ENCODE measurements around the gene ATP5ME. TPM values are rescaled to one million over a fixed set of nuclear protein-coding genes. Genes with fewer than 3 reads are reported as not detected.

ATP5ME gene
- total RNA-seq, 2 donors from 2014 or later = 20.2 to 37.9 TPM

GRCh38 chr4:623914-624566 is 50.0 kb downstream of the ATP5ME start:
- H3K4me3 ChIP-seq = no peak overlapping the region
- no peaks in the 10 kb centered on the region for H3K9me3 ChIP-seq
- WGBS, 2 donors = 40 to 42% methylated on average over 24 to 29 of the region's 29 CpGs
- no peaks in the 10 kb centered on the region for H3K27me3 ChIP-seq
- H3K27ac ChIP-seq = no peak overlapping the region
- ATAC-seq (no peak), DNase-seq (no peak)
- intact Hi-C loops (cut with DNase I) = no loop called here
- H3K36me3 ChIP-seq (replicated peaks in 1 of 2; ENCODE audit: insufficient read depth in 1 of 2, low read depth in 2 of 2) = no peaks in the 10 kb centered on the region
- no peaks in the 10 kb centered on the region for H3K4me1 ChIP-seq
- no peak for TF ChIP-seq POLR2A (IDR thresholded peaks at IDR 0.05)
- TF ChIP-seq, protein P1, sequence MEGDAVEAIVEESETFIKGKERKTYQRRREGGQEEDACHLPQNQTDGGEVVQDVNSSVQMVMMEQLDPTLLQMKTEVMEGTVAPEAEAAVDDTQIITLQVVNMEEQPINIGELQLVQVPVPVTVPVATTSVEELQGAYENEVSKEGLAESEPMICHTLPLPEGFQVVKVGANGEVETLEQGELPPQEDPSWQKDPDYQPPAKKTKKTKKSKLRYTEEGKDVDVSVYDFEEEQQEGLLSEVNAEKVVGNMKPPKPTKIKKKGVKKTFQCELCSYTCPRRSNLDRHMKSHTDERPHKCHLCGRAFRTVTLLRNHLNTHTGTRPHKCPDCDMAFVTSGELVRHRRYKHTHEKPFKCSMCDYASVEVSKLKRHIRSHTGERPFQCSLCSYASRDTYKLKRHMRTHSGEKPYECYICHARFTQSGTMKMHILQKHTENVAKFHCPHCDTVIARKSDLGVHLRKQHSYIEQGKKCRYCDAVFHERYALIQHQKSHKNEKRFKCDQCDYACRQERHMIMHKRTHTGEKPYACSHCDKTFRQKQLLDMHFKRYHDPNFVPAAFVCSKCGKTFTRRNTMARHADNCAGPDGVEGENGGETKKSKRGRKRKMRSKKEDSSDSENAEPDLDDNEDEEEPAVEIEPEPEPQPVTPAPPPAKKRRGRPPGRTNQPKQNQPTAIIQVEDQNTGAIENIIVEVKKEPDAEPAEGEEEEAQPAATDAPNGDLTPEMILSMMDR (IDR thresholded peaks at IDR 0.05) = no peak

DNA sequence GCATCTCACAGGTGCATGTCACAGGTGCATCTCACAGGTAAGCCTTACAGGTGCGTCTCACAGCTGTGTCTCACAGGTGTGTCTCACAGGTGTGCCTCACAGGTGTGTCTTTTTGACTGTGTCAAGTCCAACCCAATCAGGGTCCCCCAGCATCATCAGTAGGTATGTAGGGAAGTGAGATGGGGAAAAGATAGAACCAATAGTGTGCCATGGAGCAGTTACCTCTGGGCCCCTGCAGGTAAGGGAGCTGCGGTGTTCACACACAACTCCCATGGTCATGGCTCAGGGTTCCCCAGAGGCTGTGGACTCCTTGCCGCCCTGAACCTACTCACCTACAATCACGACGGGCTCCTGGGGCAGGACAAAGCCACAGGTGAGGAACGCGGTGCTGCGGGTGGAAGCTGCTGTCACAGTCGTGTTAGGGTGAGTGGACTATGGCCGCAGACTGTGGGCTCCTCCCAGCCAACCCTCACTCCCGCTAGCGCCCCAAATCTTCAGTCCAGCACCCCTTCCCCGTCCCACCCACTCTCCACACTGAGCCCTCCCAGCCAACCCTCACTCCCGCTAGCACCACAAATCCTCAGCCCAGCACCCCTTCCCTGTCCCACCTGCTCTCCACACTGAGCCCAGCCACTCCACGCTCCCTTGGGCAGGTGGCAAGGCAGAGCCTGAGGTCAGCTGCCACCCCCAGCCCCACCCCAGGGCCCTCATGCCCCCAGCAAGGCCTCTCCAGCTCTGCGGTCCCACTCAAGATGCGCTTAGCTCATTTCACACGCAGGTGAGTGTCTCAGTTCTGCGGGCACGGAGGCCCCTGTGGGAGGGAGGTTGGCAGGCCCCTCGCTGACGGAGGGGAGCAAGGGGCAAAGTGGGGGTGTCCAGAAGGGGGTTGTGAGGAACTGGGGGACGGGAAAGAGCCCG is 50.8 kb downstream of the ATP5ME start:
- DNase-seq (no peak), ATAC-seq (no peak)
- no peak for TF ChIP-seq POLR2A (IDR thresholded peaks at IDR 0.05)
- TF ChIP-seq, protein P1 (IDR thresholded peaks at IDR 0.05) = no peak
- no peaks in the 10 kb centered on the region for H3K27me3 ChIP-seq
- no peak overlapping the region for H3K27ac ChIP-seq
- H3K36me3 ChIP-seq (replicated peaks in 1 of 2; ENCODE audit: insufficient read depth in 1 of 2, low read depth in 2 of 2) = no peaks in the 10 kb centered on the region
- 63% methylated on average over 19 to 24 of the region's 24 CpGs for WGBS, 2 donors
- H3K9me3 ChIP-seq = no peaks in the 10 kb centered on the region
- intact Hi-C loops (cut with DNase I) = no loop called here
- H3K4me3 ChIP-seq = no peak overlapping the region
- no peaks in the 10 kb centered on the region for H3K4me1 ChIP-seq

Other genes with a start within 250 kb of the ATP5ME start
- 10 to 100 TPM; 23.1 to 42.5 TPM for gene ZNF721, start 175.1 kb downstream of the ATP5ME start, total RNA-seq
- 10 to 100 TPM; 53.4 to 66.4 TPM for gene PIGG, start 175.1 kb downstream of the ATP5ME start, total RNA-seq
- not detected for gene TMEM271, start 98.0 kb downstream of the ATP5ME start, total RNA-seq
- under 1 TPM in 1 of 2 donors, not detected in 1; 0.26 TPM for gene PDE6B, start 48.7 kb downstream of the ATP5ME start, total RNA-seq
- 1 to 10 TPM; 3.0 to 6.0 TPM for gene MYL5, start 266 bp upstream of the ATP5ME start, total RNA-seq
- gene SLC49A3, start 14.9 kb upstream of the ATP5ME start, total RNA-seq = 1 to 10 TPM; 8.0 to 8.2 TPM
- gene PCGF3, start 31.6 kb upstream of the ATP5ME start, total RNA-seq = 10 to 100 TPM; 16.8 to 31.1 TPM
- 1 to 10 TPM in 1 of 2 donors, under 1 TPM in 1; 0.52 to 2.0 TPM for gene CPLX1, start 151.9 kb upstream of the ATP5ME start, total RNA-seq

Data from body of pancreas (tissue), 4 donors.